HepG2 (cell line): ENCODE measurements around the gene P4HB. TPM values are rescaled to one million over a fixed set of nuclear protein-coding genes. Genes with fewer than 3 reads are reported as not detected.

Experiments
- CBFB ChIP-seq: sonication (generic); formaldehyde crosslinking; IDR thresholded peaks from 2 replicates; pipeline ENCODE4 v1.4.0; 2020; ENCODE audit warnings: missing genetic modification reagents
- CCAR2 ChIP-seq: fragments of 200-400 bp; formaldehyde crosslinking; optimal IDR thresholded peaks from 2 replicates; pipeline ENCODE3; 2018; ENCODE audit warnings: low read depth, mild to moderate bottlenecking, low read length, moderate library complexity
- GABPB1 ChIP-seq: IDR thresholded peaks from 2 replicates; pipeline ENCODE4 v1.6.1; 2016; ENCODE audit warnings: mild to moderate bottlenecking, missing genetic modification reagents, moderate library complexity, missing compliant biosample characterization
- HMGXB3 ChIP-seq: sonication (generic); formaldehyde crosslinking; IDR thresholded peaks from 2 replicates; pipeline ENCODE4 v1.4.0; 2020; ENCODE audit warnings: missing genetic modification reagents, borderline replicate concordance
- HNRNPLL ChIP-seq: fragments of 200-400 bp; formaldehyde crosslinking; IDR thresholded peaks from 2 replicates; pipeline ENCODE4 v1.6.1; 2017; ENCODE audit warnings: mild to moderate bottlenecking, low read depth, low read length; ENCODE audit not compliant: poor library complexity, severe bottlenecking
- MAX ChIP-seq: IDR thresholded peaks from 2 replicates; pipeline ENCODE4 v1.6.1; 2012; ENCODE audit warnings: inconsistent platforms
- PBX2 ChIP-seq: IDR thresholded peaks from 2 replicates; pipeline ENCODE4 v1.6.1; 2016; ENCODE audit warnings: control low read depth
- REPIN1 ChIP-seq: sonication (generic); formaldehyde crosslinking; IDR thresholded peaks from 2 replicates; pipeline ENCODE4 v1.8.0; 2022; ENCODE audit warnings: missing genetic modification reagents, low read depth, mild to moderate bottlenecking, borderline replicate concordance
- SAFB2 ChIP-seq: sonication (generic); formaldehyde crosslinking; IDR thresholded peaks from 2 replicates; pipeline ENCODE4 v1.5.1; 2020; ENCODE audit warnings: missing genetic modification reagents, low read depth, mild to moderate bottlenecking, borderline replicate concordance
- SSRP1 ChIP-seq: IDR thresholded peaks from 2 replicates; pipeline ENCODE4 v1.6.1; 2016; ENCODE audit warnings: control low read depth
- ZBTB43 ChIP-seq: sonication (generic); formaldehyde crosslinking; conservative IDR thresholded peaks from 2 replicates; pipeline ENCODE4 v1.4.0; 2020; ENCODE audit warnings: missing genetic modification reagents
- ZFY ChIP-seq: sonication (generic); formaldehyde crosslinking; IDR thresholded peaks from 2 replicates; pipeline ENCODE4 v1.4.0; 2020; ENCODE audit warnings: missing genetic modification reagents
- ZNF17 ChIP-seq: sonication (generic); formaldehyde crosslinking; IDR thresholded peaks from 2 replicates; pipeline ENCODE4 v1.5.0; 2020; ENCODE audit warnings: mild to moderate bottlenecking, missing genetic modification reagents
- ZNF253 ChIP-seq: sonication (generic); formaldehyde crosslinking; IDR thresholded peaks from 2 replicates; pipeline ENCODE4 v1.8.0; 2022; ENCODE audit warnings: mild to moderate bottlenecking, missing genetic modification reagents, borderline replicate concordance
- ZNF30 ChIP-seq: sonication (generic); formaldehyde crosslinking; IDR thresholded peaks from 2 replicates; pipeline ENCODE4 v1.5.0; 2020; ENCODE audit warnings: mild to moderate bottlenecking, missing genetic modification reagents
- ZNF556 ChIP-seq: sonication (generic); formaldehyde crosslinking; IDR thresholded peaks from 2 replicates; pipeline ENCODE4 v1.4.0; 2020; ENCODE audit warnings: mild to moderate bottlenecking, missing genetic modification reagents, borderline replicate concordance
- ZNF558 ChIP-seq: sonication (generic); formaldehyde crosslinking; IDR thresholded peaks from 2 replicates; pipeline ENCODE4 v1.9.0; 2022; ENCODE audit warnings: mild to moderate bottlenecking, missing genetic modification reagents, borderline replicate concordance
- ZNF580 ChIP-seq: IDR thresholded peaks from 2 replicates; pipeline ENCODE4 v1.6.1; 2016; ENCODE audit warnings: low read depth, borderline replicate concordance
- ZNF605 ChIP-seq: sonication (generic); formaldehyde crosslinking; IDR thresholded peaks from 2 replicates; pipeline ENCODE4 v1.8.0; 2022; ENCODE audit warnings: mild to moderate bottlenecking, missing genetic modification reagents
- ZNF83 ChIP-seq: sonication (generic); formaldehyde crosslinking; IDR thresholded peaks from 2 replicates; pipeline ENCODE4 v1.4.0; 2020; ENCODE audit warnings: missing genetic modification reagents, mild to moderate bottlenecking, borderline replicate concordance
- ZSCAN31 ChIP-seq: sonication (generic); formaldehyde crosslinking; IDR thresholded peaks from 2 replicates; pipeline ENCODE4 v1.5.0; 2020; ENCODE audit warnings: low read depth, mild to moderate bottlenecking, missing genetic modification reagents
- ZSCAN9 ChIP-seq: IDR thresholded peaks from 2 replicates; pipeline ENCODE4 v1.6.1; 2016; ENCODE audit warnings: borderline replicate concordance
- polyA plus RNA-seq, 8 experiments: library from polyadenylated mRNA; depleted of rRNA in 3 of 8; stranded (reverse) in 7 of 8; unstranded in 1 of 8; fragments of >200 nt; fragmentation: Illumina TruSeq in 4 of 8; extraction: Trizol in 4 of 8; gene quantifications; 2 replicates each; pipeline versions ENCODE4 v1.2.1 to v1.2.3, GENCODE V29; 2011 to 2016; ENCODE audit warnings: low read depth in 4 of 8, missing spikeins in 1 of 8, mixed read lengths in 1 of 8; ENCODE audit not compliant: insufficient read depth in 1 of 8
- total RNA-seq, 5 experiments: library from RNA; depleted of rRNA; stranded (reverse); fragments of >200 nt; fragmentation: Illumina TruSeq; extraction: Trizol; gene quantifications; 2 replicates each; pipeline ENCODE4 v1.2.3, GENCODE V29; 2016; ENCODE audit warnings: low read depth in 1 of 5

P4HB gene
- total and polyA plus RNA-seq, 2 of the 13 experiments (the other 11 are each of a cell fraction or from before 2014, with no cell fraction given): 185 to 782 TPM

- TF ChIP-seq GABPB1 (peak; percentile 21), ZNF30 (CRISPR knock-in tag) (0 out of 2 replicates have a peak, but pooled peaks have one; percentile 27), CBFB (CRISPR knock-in tag) (no peak), SSRP1 (peak; percentile 97), REPIN1 (0 out of 2 replicates have a peak, but pooled peaks have one; percentile 20), HNRNPLL (peak; percentile 4), ZNF83 (no peak), MAX (no peak; the same call in 1 of the 2 replicates), SAFB2 (no peak; the same call in 1 of the 2 replicates), PBX2 (CRISPR knock-in tag) (no peak), ZBTB43 (CRISPR knock-in tag) (no peak), ZSCAN31 (CRISPR knock-in tag) (peak; percentile 4; the same call in 1 of the 2 replicates), ZSCAN9 (CRISPR knock-in tag) (no peak), ZNF556 (CRISPR knock-in tag) (0 out of 2 replicates have a peak, but pooled peaks have one; percentile 10), ZNF580 (CRISPR knock-in tag) (no peak), ZFY (CRISPR knock-in tag) (no peak), HMGXB3 (no peak), ZNF605 (CRISPR knock-in tag) (0 out of 2 replicates have a peak, but pooled peaks have one; percentile 43), ZNF253 (CRISPR knock-in tag) (no peak), CCAR2 (no peak), ZNF558 (CRISPR knock-in tag) (no peak), ZNF17 (CRISPR knock-in tag) (no peak)
These were observed 41.1 kb upstream of the P4HB start (continued) for GRCh38 chr17:81901167-81902022.
